Breast epithelium (tissue), 4 donors: Measurements from ENCODE around the gene FTCD. TPM values are rescaled to one million over a fixed set of nuclear protein-coding genes. Genes with fewer than 3 reads are reported as not detected.
"Not testable (repeated sequence)": the region's sequence is repeated elsewhere in the genome, so short reads cannot be mapped to it uniquely, and the experiment has no call there.

Experiments used
- DNase-seq, 2 donors: peaks; one replicate each; pipeline ENCODE4 v3.0.0-alpha.2; 2019; ENCODE audit warnings: low spot score in 2 of 2
- H3K27ac ChIP-seq, 2 donors: fragments of 200-600 bp; sonication (generic) in 1 of 2; one replicate each; pipeline ENCODE4 v1.5.1; 2016 to 2019; ENCODE audit warnings: mild to moderate bottlenecking in 1 of 2
- H3K27me3 ChIP-seq, 2 donors: fragments of 200-600 bp; sonication (generic) in 1 of 2; one replicate each; pipeline versions ENCODE4 v1.5.1 to v1.6.0; 2017 to 2019; ENCODE audit warnings: control low read depth in 1 of 2, mild to moderate bottlenecking in 1 of 2
- H3K36me3 ChIP-seq: fragments of 200-600 bp; one replicate; pipeline ENCODE4 v1.5.1; 2019
- H3K4me1 ChIP-seq, 2 donors: fragments of 200-600 bp; sonication (generic); one replicate each; pipeline ENCODE4 v1.5.1; 2016 to 2019; ENCODE audit warnings: control low read depth in 1 of 2
- H3K4me3 ChIP-seq, 3 donors: fragments of 200-600 bp; sonication (generic); 1 replicate in 2 of 3; 2 replicates in 1 of 3; pipeline ENCODE4 v1.5.1; 2016 to 2019; ENCODE audit warnings: mild to moderate bottlenecking in 3 of 3, moderate library complexity in 2 of 3
- H3K9me3 ChIP-seq, 2 donors: fragments of 200-600 bp; sonication (generic) in 1 of 2; one replicate each; pipeline ENCODE4 v1.5.1; 2016 to 2019; ENCODE audit warnings: control low read depth in 1 of 2
- CTCF ChIP-seq, 3 donors: fragments of 450-650 bp; IDR thresholded peaks; one replicate each; pipeline ENCODE4 v1.5.1; 2016 to 2017; ENCODE audit warnings: antibody characterized with exemption in 3 of 3, mild to moderate bottlenecking in 3 of 3, moderate library complexity in 3 of 3
- POLR2A ChIP-seq: fragments of 450-650 bp; IDR thresholded peaks from one replicate; pipeline ENCODE4 v1.6.1; 2016; ENCODE audit warnings: antibody characterized with exemption, mild to moderate bottlenecking, moderate library complexity
- POLR2AphosphoS5 ChIP-seq, 3 donors: sonication (generic); formaldehyde crosslinking; IDR thresholded peaks; one replicate each; pipeline ENCODE4 v1.6.1; 2017; ENCODE audit warnings: antibody characterized with exemption in 3 of 3
- intact Hi-C: fragments of 100-400 bp; cut with DNase I; formaldehyde crosslinking; loops from one replicate; pipeline ENCODE4 v1.15.1; 2023; ENCODE audit warnings: low total_unique reads
- total RNA-seq, 3 donors: library from RNA; depleted of rRNA; stranded (reverse); fragments of >200 nt; gene quantifications; one replicate each; pipeline ENCODE4 v1.1.0, GENCODE V29; 2016

FTCD gene
- total RNA-seq, 3 donors from 2014 or later, result 0.59 TPM; not detected in 2

GRCh38 chr21:46142582-46143473 is 12.6 kb downstream of the FTCD start:
- intact Hi-C loops, result no loop called here

GRCh38 chr21:46141767-46142581 is 13.4 kb downstream of the FTCD start:
- no peak overlapping the region for H3K4me3 ChIP-seq
- TF ChIP-seq CTCF (IDR thresholded peaks at IDR 0.05) (no peak), POLR2A (no peak), POLR2AphosphoS5 (IDR thresholded peaks at IDR 0.05) (no peak)
- no peaks in the 10 kb centered on the region for H3K4me1 ChIP-seq
- no peaks in the 10 kb centered on the region for H3K27me3 ChIP-seq
- no peak overlapping the region for H3K27ac ChIP-seq
- no peak for DNase-seq
- intact Hi-C loops, result no loop called here
- H3K9me3 ChIP-seq, result no peaks in the 10 kb centered on the region
- H3K36me3 ChIP-seq, result no peaks in the 10 kb centered on the region

More at GRCh38 chr21:46142582-46143473, 12.6 kb downstream of the FTCD start:
- Histone ChIP-seq H3K4me1 (no peaks in the 10 kb centered on the region), H3K9me3 (no peaks in the 10 kb centered on the region), H3K4me3 (no peak overlapping the region), H3K27me3 (no peaks in the 10 kb centered on the region), H3K27ac (no peak overlapping the region), H3K36me3 (no peaks in the 10 kb centered on the region)
- no peak for DNase-seq
- TF ChIP-seq POLR2AphosphoS5 (IDR thresholded peaks at IDR 0.05) (no peak), POLR2A (no peak)

- DNase-seq, result not testable (repeated sequence)
These were observed 14.9 kb downstream of the FTCD start for GRCh38 chr21:46140352-46141003.

GRCh38 chr21:46139686-46140085 is 15.7 kb downstream of the FTCD start:
- Histone ChIP-seq H3K36me3 (no peaks in the 10 kb centered on the region), H3K4me1 (no peaks in the 10 kb centered on the region), H3K27ac (no peak overlapping the region), H3K4me3 (no peak overlapping the region), H3K9me3 (no peaks in the 10 kb centered on the region), H3K27me3 (no peaks in the 10 kb centered on the region)
- no peak for DNase-seq
- intact Hi-C loops, result loop anchor here (5.0 kb wide), 1 partner anchor 323 kb away; no protein-coding TSS in a partner anchor
- TF ChIP-seq POLR2AphosphoS5 (IDR thresholded peaks at IDR 0.05) (no peak), POLR2A (no peak), CTCF (IDR thresholded peaks at IDR 0.05) (no peak)

More at GRCh38 chr21:46140352-46141003, 14.9 kb downstream of the FTCD start:
- H3K36me3 ChIP-seq, H3K4me3 ChIP-seq, H3K4me1 ChIP-seq, H3K27me3 ChIP-seq, intact Hi-C loops, H3K9me3 ChIP-seq, H3K27ac ChIP-seq: not testable (repeated sequence)

GRCh38 chr21:46138383-46138970 is 16.9 kb downstream of the FTCD start:
- no peak overlapping the region for H3K4me3 ChIP-seq
- intact Hi-C loops, result loop anchor here (5.0 kb wide), 1 partner anchor 324 kb away; no protein-coding TSS in a partner anchor
- no peaks in the 10 kb centered on the region for H3K27me3 ChIP-seq
- no peaks in the 10 kb centered on the region for H3K9me3 ChIP-seq
- no peak for TF ChIP-seq POLR2AphosphoS5 (IDR thresholded peaks at IDR 0.05)
- TF ChIP-seq POLR2A, result no peak
- no peak for TF ChIP-seq CTCF (IDR thresholded peaks at IDR 0.05)
- H3K36me3 ChIP-seq, result no peaks in the 10 kb centered on the region
- DNase-seq, result no peak
- no peaks in the 10 kb centered on the region for H3K4me1 ChIP-seq
- H3K27ac ChIP-seq, result no peak overlapping the region
